ENCODE measurements around the gene KCNH5.

Gene KCNH5

GRCh38 chr14:62674563-62675237 is 370.6 kb downstream of the KCNH5 start:
- no peak for DNase-seq (ENCODE audit: low read depth)

- no peak for DNase-seq (ENCODE audit: low read depth)
Measured at GRCh38 chr14:62673014-62673755, 372.1 kb downstream of the KCNH5 start.

GRCh38 chr14:62670526-62670925 is 374.7 kb downstream of the KCNH5 start:
- DNase-seq (ENCODE audit: low read depth), result no peak

- DNase-seq (ENCODE audit: low read depth), result no peak
Measured at GRCh38 chr14:62667421-62667914, 377.8 kb downstream of the KCNH5 start.

- no peak for DNase-seq (ENCODE audit: low read depth)
Measured at GRCh38 chr14:62665286-62665685, 380.0 kb downstream of the KCNH5 start.

- no peak for DNase-seq (ENCODE audit: low read depth)
Measured at GRCh38 chr14:62663456-62663821, 381.8 kb downstream of the KCNH5 start.

GRCh38 chr14:62662811-62663455 is 382.3 kb downstream of the KCNH5 start:
- no peak for DNase-seq (ENCODE audit: low read depth)

- DNase-seq (ENCODE audit: low read depth), result no peak
Measured at GRCh38 chr14:62661818-62662217, 383.4 kb downstream of the KCNH5 start.

- no peak for DNase-seq (ENCODE audit: low read depth)
Measured at GRCh38 chr14:62658631-62659030, 386.6 kb downstream of the KCNH5 start.

- no peak for DNase-seq (ENCODE audit: low read depth)
Measured at GRCh38 chr14:62657376-62657775, 387.9 kb downstream of the KCNH5 start.

- DNase-seq (ENCODE audit: low read depth), result no peak
Measured at GRCh38 chr14:62655166-62655565, 390.1 kb downstream of the KCNH5 start.

- no peak for DNase-seq (ENCODE audit: low read depth)
Measured at GRCh38 chr14:62654641-62655040, 390.6 kb downstream of the KCNH5 start.

All from activated T-cell treated with anti-CD3 and anti-CD28 coated beads for 48 hours (primary cell).